ENCODE results near the gene LEAP2.
"Not testable (repeated sequence)": the region's sequence is repeated elsewhere in the genome, so short reads cannot be mapped to it uniquely, and the experiment has no call there.

LEAP2 gene

GRCh38 chr5:132841305-132841704, 32.2 kb upstream of the LEAP2 start:
- DNase-seq = peak in 1 of 2 donors; percentile 26

- no peak for DNase-seq
These were observed 25.2 kb upstream of the LEAP2 start for GRCh38 chr5:132848270-132848669.

GRCh38 chr5:132849347-132849746, 24.1 kb upstream of the LEAP2 start:
- no peak for DNase-seq

GRCh38 chr5:132850066-132850465, 23.4 kb upstream of the LEAP2 start:
- no peak for DNase-seq

GRCh38 chr5:132853323-132853722, 20.1 kb upstream of the LEAP2 start:
- DNase-seq = no peak

- DNase-seq = no peak
These were observed 19.7 kb upstream of the LEAP2 start for GRCh38 chr5:132853790-132854189.

- DNase-seq = no peak
These were observed 19.2 kb upstream of the LEAP2 start for GRCh38 chr5:132854301-132854700.

- not testable (repeated sequence) for DNase-seq
These were observed 18.5 kb upstream of the LEAP2 start for GRCh38 chr5:132854992-132855391.

GRCh38 chr5:132856011-132856410, 17.5 kb upstream of the LEAP2 start:
- no peak for DNase-seq

GRCh38 chr5:132859889-132860437, 13.5 kb upstream of the LEAP2 start:
- DNase-seq = no peak

GRCh38 chr5:132860742-132861141, 12.7 kb upstream of the LEAP2 start:
- DNase-seq = no peak

GRCh38 chr5:132865668-132866341, 7.7 kb upstream of the LEAP2 start:
- DNase-seq = no peak

GRCh38 chr5:132866342-132867045, 7.0 kb upstream of the LEAP2 start, which contains the start of the genes GDF9 and UQCRQ:
Gene GDF9, minus strand, starts transcription at chr5:132866469. Its CDS starts 1,936 bp downstream, at chr5:132864533.
Gene UQCRQ, plus strand, starts transcription at chr5:132866642. Its CDS starts 240 bp downstream, at chr5:132866882.
- DNase-seq = peak; percentile 97 to 98

GRCh38 chr5:132867046-132867451, 6.4 kb upstream of the LEAP2 start:
- no peak for DNase-seq

- no peak for DNase-seq
These were observed 4.7 kb upstream of the LEAP2 start for GRCh38 chr5:132868754-132869153.

- no peak for DNase-seq
These were observed 2.7 kb upstream of the LEAP2 start for GRCh38 chr5:132870801-132871200.

- no peak for DNase-seq
These were observed 1.8 kb upstream of the LEAP2 start for GRCh38 chr5:132871459-132872284.

- no peak for DNase-seq
These were observed 715 bp upstream of the LEAP2 start for GRCh38 chr5:132872788-132873118.

- no peak for DNase-seq
These were observed 433 bp downstream of the LEAP2 start for GRCh38 chr5:132873930-132874271.

- DNase-seq = no peak
These were observed 2.7 kb downstream of the LEAP2 start for GRCh38 chr5:132876020-132876759.

- no peak for DNase-seq
These were observed 4.0 kb downstream of the LEAP2 start for GRCh38 chr5:132877466-132877865.

GRCh38 chr5:132877938-132878337, 4.5 kb downstream of the LEAP2 start:
- DNase-seq = no peak
